PC-3 (cell line): ENCODE results near the gene CARD11.

Source experiments
- CTCF ChIP-seq: fragments of 300-600 bp; sonication (generic); conservative IDR thresholded peaks from 2 replicates; pipeline ENCODE4 v1.5.1; 2017; ENCODE audit warnings: antibody characterized with exemption, low read depth, mild to moderate bottlenecking, low read length
- EZH2 ChIP-seq: fragments of 300-600 bp; sonication (generic); IDR thresholded peaks from one replicate; pipeline ENCODE4 v1.6.1; 2017; ENCODE audit warnings: antibody characterized with exemption, mild to moderate bottlenecking, low read length; ENCODE audit not compliant: unreplicated experiment

- TF ChIP-seq CTCF (no peak), EZH2 (no peak)
Observed at GRCh38 chr7:3063016-3063753, 19.5 kb upstream of the CARD11 start.
